Dedifferentiated amniotic fluid mesenchymal stem cell (primary cell): ENCODE results near the gene ATOH1.

Experiments
- DNase-seq: peaks from one replicate; pipeline ENCODE4 v3.0.0-alpha.2; 2016; ENCODE audit errors: extremely low spot score

Gene ATOH1

GRCh38 chr4:93835929-93836328, 7.4 kb downstream of the ATOH1 start:
- no peak for DNase-seq

DNA sequence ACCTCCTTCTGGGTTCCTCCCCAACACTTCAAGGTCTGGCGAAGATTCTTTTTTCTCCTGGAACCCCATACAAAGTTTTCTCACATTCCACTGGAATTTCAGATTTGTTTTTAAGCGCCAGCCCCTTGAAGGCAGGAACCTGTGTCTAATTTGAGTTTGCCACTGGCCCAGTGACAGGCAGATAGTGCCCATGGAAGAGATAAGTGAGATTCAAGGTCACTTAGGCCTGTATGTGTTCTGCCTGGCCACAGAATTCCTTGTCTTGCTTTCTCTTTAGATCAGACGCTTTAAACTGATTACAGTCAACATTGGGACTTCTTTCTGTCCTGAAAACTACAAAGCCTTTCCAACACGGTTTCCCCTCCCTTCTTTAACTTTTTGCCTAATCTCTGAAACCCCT, 11.2 kb downstream of the ATOH1 start:
- DNase-seq, result no peak

DNA sequence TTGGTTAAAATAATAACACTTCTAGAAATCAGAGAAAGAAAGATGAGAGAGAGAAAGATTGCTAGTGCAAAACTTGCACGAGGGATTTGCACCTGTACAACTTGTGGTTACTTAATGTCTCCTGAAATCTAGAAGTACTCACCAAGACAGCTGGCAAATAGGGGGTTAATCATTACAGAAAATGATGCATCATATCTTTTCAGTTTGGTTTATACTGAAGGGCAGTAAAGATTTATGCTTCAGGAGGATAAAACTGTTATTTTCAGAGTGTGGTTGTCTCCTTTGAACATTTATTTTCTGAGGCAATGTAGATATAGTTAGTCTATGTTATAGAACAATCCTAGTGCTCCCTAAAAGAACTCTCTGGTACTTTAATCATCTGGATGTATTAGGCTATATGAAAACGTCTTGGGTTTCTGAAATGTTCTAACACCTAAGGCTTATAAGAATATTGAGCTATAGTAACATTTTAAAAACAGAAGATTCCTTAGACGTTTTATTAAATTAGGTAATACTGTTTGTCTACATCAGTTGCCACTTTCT, 13.3 kb downstream of the ATOH1 start:
- DNase-seq, result no peak

DNA sequence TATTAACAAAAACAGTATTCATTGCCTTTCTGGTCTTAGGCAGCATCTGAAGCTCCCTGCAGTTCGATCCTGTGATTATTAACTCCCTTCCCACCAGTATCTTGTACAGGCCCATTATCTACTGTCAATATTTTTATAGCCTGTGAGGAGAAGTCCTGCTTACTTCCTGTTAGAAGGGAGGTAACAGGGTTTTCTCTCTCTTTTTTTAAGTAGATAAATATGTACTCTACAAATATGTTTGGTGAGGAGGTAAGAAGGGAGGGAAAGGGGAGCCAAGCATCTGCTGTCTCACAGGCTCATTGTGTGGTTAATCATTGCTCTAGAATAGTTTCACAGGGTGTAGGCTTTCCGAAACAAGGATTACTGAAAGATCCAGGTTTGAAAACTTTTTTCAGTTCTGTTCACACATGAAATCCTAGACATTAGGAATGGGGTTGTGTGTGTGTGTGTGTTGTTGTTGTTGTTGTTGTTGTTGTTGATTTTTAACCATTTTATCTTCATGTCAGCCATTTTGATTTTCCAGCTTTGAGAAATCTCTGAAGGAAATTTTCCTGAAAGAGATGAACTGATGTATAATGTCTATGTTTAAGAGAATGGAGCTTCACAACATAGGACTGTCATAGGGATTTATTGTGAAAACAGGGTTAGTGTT, 14.2 kb downstream of the ATOH1 start:
- no peak for DNase-seq

DNA sequence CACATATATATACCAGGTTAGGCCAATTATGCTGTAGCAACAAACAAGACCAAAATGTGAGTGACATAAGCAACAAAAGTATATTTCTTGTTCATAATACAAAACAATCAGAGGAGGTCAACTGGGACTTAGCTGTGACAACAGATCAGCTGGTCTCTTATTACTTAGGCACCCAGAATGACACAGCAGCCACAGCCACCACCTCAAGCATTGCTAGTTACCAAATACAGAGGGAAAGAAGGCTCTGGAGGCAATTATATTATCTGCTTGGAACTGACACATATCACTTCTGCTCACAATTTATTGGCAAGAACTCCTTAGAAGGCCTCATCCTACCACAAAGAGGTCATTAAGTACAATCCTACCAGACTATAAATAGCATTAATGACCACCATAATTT, 15.2 kb downstream of the ATOH1 start:
- DNase-seq, result no peak

- DNase-seq, result no peak
These were observed 24.1 kb downstream of the ATOH1 start for GRCh38 chr4:93852680-93853079.

- DNase-seq, result no peak
These were observed 27.4 kb downstream of the ATOH1 start for GRCh38 chr4:93855926-93856325.

DNA sequence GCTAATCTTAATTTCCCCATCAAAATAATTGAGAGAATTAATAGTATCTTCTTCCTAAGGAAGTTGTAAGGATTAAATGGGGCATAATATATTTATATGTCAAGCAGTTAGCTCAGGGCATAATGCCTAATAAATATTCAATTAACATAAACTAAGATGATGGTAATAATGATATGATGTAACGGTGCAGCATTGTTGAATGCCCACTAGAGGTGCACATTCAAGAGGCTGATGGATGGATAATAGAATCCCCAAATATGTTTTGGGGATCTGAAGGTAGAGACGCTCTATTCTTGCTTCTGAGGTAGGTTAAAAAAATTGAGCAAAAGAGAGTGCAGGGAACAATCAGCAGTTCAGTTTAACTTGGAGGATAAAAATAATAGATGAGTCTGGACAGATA, 37.1 kb downstream of the ATOH1 start:
- DNase-seq, result no peak

DNA sequence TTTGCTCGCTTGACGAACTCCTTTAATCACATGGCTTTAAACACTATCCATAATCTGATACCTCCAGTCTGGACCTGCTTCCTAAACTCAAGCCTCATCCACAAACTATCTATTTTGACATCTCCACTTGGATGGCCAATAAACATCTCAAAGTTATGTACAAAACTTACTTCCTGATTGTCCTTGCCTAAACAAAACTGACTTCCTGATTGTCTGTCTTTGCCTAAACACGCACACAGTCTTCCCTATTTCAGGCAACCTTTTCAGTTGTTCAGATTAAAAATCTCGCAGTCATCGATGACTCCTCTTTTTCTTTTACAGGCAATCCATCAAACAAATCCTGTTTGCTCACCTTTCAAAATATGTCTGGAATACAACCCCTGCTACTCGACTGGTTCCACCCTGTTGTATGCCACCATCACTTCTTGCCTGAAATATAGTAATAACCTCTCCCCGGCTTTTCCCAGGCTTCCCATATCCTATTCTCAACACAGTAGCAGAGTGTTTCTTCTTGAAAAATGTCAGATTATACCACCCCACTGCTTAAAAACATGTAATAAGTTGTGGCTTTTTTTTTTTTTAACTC, 39.0 kb downstream of the ATOH1 start:
- DNase-seq, result no peak

- no peak for DNase-seq
These were observed 42.4 kb downstream of the ATOH1 start for GRCh38 chr4:93870876-93871458.

- DNase-seq, result no peak
These were observed 48.2 kb downstream of the ATOH1 start for GRCh38 chr4:93876754-93877153.

- no peak for DNase-seq
These were observed 50.0 kb downstream of the ATOH1 start for GRCh38 chr4:93878566-93878965.

DNA sequence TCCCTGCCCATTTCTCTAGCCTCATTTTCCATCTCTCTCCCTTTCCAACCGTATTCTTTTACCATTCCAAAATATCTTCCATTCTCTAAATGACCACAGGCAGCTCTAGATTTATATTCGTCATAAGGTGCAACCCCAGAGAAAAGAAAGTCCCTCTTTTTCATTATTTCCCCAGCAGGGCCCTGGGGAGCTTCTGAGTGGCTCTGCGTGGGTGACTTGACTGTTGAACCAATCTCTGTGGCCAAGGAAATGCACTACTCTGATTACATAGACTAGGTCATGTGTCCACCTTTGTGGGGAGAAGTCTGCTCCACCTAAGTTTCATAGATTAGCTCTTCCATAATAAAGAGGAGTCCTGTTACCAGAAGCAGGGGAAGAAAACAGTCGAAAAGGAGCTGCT, 51.4 kb downstream of the ATOH1 start:
- no peak for DNase-seq
